ENCODE data around the gene UBAC2. TPM values are rescaled to one million over a fixed set of nuclear protein-coding genes. Genes with fewer than 3 reads are reported as not detected.

The UBAC2 gene
- total RNA-seq, 1 donor from 2014 or later: 59.8 TPM

DNA sequence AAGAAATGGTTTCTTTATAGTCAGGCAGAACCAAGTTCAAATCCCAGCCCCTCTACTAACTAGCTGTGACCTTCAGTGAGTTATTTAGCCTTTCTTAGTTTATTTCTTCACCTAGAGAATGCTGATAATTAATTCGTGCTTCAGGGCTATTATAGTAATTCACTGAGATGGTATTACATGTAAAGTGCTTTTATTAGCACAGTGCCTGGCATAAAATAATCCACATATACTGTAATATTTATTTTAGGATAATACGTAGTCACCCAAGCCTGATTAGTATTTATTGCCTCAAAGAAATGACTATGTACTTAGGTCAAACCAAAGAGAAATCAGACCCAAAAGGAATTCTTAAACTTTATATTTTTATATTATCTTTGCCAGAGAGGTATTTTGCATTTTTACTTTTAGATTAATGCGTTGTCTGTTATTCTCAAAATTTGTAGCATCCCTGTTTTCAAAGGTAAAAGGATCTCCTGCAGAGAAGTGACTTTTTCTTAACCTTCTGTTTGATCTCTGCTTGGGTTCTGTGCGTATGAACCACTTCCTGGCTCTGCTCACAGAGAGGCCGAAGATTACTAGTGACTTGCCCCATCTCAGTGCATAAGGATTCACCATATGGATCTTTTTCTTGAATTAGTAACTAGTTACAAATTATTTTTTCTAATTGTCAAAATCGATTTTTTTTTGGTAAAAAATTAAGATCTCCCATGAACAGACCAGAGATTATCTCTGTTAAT is 19.7 kb downstream of the UBAC2 start:
- no peak for DNase-seq (ENCODE audit: low read depth, low spot score)
- H3K4me3 Mint-ChIP-seq: no peak overlapping the region
- H3K9me3 Mint-ChIP-seq: peaks cover 12% of the 10 kb centered on the region
- peaks cover 31% of the 10 kb centered on the region for H3K4me1 Mint-ChIP-seq
- no peaks in the 10 kb centered on the region for H3K27me3 Mint-ChIP-seq (ENCODE audit: low read depth)
- TF ChIP-seq, protein P1, sequence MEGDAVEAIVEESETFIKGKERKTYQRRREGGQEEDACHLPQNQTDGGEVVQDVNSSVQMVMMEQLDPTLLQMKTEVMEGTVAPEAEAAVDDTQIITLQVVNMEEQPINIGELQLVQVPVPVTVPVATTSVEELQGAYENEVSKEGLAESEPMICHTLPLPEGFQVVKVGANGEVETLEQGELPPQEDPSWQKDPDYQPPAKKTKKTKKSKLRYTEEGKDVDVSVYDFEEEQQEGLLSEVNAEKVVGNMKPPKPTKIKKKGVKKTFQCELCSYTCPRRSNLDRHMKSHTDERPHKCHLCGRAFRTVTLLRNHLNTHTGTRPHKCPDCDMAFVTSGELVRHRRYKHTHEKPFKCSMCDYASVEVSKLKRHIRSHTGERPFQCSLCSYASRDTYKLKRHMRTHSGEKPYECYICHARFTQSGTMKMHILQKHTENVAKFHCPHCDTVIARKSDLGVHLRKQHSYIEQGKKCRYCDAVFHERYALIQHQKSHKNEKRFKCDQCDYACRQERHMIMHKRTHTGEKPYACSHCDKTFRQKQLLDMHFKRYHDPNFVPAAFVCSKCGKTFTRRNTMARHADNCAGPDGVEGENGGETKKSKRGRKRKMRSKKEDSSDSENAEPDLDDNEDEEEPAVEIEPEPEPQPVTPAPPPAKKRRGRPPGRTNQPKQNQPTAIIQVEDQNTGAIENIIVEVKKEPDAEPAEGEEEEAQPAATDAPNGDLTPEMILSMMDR (conservative IDR thresholded peaks at IDR 0.05): no peak
- H3K27ac Mint-ChIP-seq (ENCODE audit: unreplicated experiment): no peak overlapping the region
- peaks cover 23% of the 10 kb centered on the region for H3K36me3 Mint-ChIP-seq (ENCODE audit: low read depth)

DNA sequence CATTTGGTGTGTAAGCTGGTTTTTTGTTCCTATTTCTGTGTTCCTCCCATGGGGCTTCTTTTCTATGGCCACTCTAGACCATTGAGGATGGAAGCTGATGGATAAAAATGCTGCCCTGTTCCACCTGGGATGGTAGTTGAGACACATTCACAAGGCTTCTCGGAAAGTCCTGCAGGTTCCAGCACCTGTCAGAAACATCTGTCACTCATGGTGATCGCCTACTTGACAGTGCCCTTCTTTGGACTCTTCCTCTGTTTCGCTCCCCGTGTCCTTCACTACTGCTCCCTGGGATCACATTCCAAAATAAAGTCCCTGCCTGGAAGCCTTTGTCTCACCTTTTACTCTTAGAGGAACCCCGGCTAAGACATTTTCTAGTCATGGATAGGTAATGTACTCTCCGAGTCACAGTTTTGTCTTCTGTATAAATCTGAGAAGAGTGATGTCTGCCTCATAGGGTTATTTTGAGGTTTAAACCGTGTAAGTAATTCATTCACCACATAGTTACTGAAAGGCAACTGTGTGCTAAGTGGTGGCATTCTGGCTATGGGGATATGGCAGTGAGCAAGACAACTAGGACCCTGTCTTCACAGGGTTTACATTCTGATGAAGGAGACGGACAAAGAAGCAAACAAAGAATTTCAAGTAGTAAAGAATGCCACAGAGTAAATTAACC is 21.0 kb downstream of the UBAC2 start:
- Mint-ChIP-seq H3K27ac (ENCODE audit: unreplicated experiment) (no peak overlapping the region), H3K9me3 (peaks cover 12% of the 10 kb centered on the region), H3K36me3 (ENCODE audit: low read depth) (peaks cover 25% of the 10 kb centered on the region), H3K27me3 (ENCODE audit: low read depth) (no peaks in the 10 kb centered on the region), H3K4me3 (no peak overlapping the region), H3K4me1 (peaks cover 30% of the 10 kb centered on the region)
- DNase-seq (ENCODE audit: low read depth, low spot score): no peak
- TF ChIP-seq, protein P1 (conservative IDR thresholded peaks at IDR 0.05): no peak

DNA sequence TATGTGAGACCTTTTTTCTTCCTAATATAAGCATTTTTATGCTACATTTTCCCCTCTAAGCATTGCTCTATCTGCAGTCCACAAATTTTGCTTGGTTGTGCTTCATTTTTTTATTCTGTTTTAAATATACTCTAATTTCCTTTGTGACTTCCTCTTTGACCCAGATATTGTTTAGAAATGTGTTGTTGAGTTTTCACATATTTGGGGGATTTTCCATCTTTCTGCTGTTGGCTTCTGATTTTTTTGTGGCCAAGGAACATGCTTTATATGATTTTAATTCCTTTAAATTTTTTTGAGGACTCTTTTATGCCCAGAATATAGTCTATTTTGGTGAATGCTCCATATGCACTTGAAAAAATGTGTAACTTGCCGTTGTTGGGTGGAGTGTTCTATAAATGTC is 22.9 kb downstream of the UBAC2 start:
- H3K27ac Mint-ChIP-seq (ENCODE audit: unreplicated experiment): no peak overlapping the region
- DNase-seq (ENCODE audit: low read depth, low spot score): no peak
- H3K36me3 Mint-ChIP-seq (ENCODE audit: low read depth): peaks cover 26% of the 10 kb centered on the region
- H3K9me3 Mint-ChIP-seq: peaks cover 12% of the 10 kb centered on the region
- TF ChIP-seq, protein P1 (conservative IDR thresholded peaks at IDR 0.05): no peak
- H3K4me3 Mint-ChIP-seq: no peak overlapping the region
- H3K4me1 Mint-ChIP-seq: peaks cover 26% of the 10 kb centered on the region
- H3K27me3 Mint-ChIP-seq (ENCODE audit: low read depth): no peaks in the 10 kb centered on the region

DNA sequence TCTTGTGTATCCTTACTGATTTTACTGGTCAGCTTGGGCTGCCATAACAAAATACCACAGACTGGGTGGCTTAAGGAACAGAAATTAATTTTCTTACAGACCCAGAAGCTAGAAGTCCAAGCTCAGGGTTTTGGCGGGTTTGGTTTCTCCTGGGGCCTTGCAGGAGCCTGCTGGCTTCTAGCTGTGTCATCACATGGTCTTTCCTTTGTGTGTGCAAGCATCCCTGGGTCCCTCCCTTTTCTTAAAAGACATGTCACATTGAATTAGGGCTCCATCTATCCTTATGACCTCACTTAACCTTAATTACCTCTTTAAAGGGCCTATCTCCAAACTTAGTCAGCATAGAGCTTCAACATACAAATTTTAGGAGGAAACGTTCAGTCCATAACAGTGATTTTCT is 23.4 kb downstream of the UBAC2 start:
- H3K36me3 Mint-ChIP-seq (ENCODE audit: low read depth): peaks cover 26% of the 10 kb centered on the region
- TF ChIP-seq, protein P1 (conservative IDR thresholded peaks at IDR 0.05): no peak
- H3K4me3 Mint-ChIP-seq: no peak overlapping the region
- H3K4me1 Mint-ChIP-seq: peaks cover 27% of the 10 kb centered on the region
- no peaks in the 10 kb centered on the region for H3K27me3 Mint-ChIP-seq (ENCODE audit: low read depth)
- no peak for DNase-seq (ENCODE audit: low read depth, low spot score)
- peaks cover 12% of the 10 kb centered on the region for H3K9me3 Mint-ChIP-seq
- H3K27ac Mint-ChIP-seq (ENCODE audit: unreplicated experiment): no peak overlapping the region

DNA sequence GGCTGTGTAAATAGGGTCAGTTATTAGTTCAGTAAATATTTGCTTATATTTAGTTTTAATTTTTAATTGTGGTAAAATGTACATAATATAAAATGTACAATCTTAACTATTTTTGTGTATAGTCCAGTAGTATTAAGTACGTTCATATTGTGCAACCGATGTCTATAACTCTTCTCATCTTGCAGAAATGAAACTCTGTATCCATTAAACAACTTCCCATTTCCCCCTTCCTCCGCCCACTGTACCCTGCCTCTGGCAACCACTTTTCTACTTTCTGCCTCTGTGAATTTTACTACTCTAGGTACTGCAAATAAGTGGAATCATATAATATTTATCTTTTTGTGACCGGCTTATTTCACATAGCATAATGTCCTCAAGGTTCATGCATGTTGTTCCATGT is 24.4 kb downstream of the UBAC2 start:
- Mint-ChIP-seq H3K4me3 (no peak overlapping the region), H3K36me3 (ENCODE audit: low read depth) (peaks cover 26% of the 10 kb centered on the region), H3K27ac (ENCODE audit: unreplicated experiment) (no peak overlapping the region), H3K27me3 (ENCODE audit: low read depth) (no peaks in the 10 kb centered on the region), H3K9me3 (peaks cover 12% of the 10 kb centered on the region), H3K4me1 (peaks cover 32% of the 10 kb centered on the region)
- TF ChIP-seq, protein P1 (conservative IDR thresholded peaks at IDR 0.05): no peak
- no peak for DNase-seq (ENCODE audit: low read depth, low spot score)

Data from neural crest cell (in vitro differentiated cells).